Gastrocnemius medialis (tissue), 4 donors: ENCODE results near the gene PAK1. TPM values are rescaled to one million over a fixed set of nuclear protein-coding genes. Genes with fewer than 3 reads are reported as not detected.

ENCODE experiments used
- ATAC-seq, 2 donors: fragments of 150-250 bp; one replicate each; pipeline ENCODE4 v1.9.1; 2016
- DNase-seq, 2 donors: peaks; one replicate each; pipeline ENCODE4 v3.0.0-alpha.2; 2019
- H3K27ac ChIP-seq, 4 donors: fragments of 200-600 bp; sonication (generic); 1 replicate in 1 of 4; 2 replicates in 3 of 4; pipeline ENCODE4 v1.5.1; 2016 to 2018; ENCODE audit warnings: mild to moderate bottlenecking in 2 of 4, moderate library complexity in 1 of 4
- H3K27me3 ChIP-seq, 3 donors: fragments of 200-600 bp; sonication (generic) in 2 of 3; 1 replicate in 1 of 3; 2 replicates in 2 of 3; pipeline versions ENCODE4 v1.5.1 to v1.6.0; 2016 to 2019; ENCODE audit warnings: mild to moderate bottlenecking in 1 of 3, moderate library complexity in 1 of 3
- H3K36me3 ChIP-seq, 2 donors: fragments of 200-600 bp; sonication (generic) in 1 of 2; one replicate each; pipeline ENCODE4 v1.5.1; 2017 to 2018
- H3K4me1 ChIP-seq, 2 donors: fragments of 200-600 bp; sonication (generic) in 1 of 2; one replicate each; pipeline ENCODE4 v1.5.1; 2016 to 2017; ENCODE audit warnings: mild to moderate bottlenecking in 2 of 2
- H3K4me3 ChIP-seq, 4 donors: fragments of 200-600 bp; sonication (generic) in 3 of 4; 1 replicate in 1 of 4; 2 replicates in 3 of 4; pipeline ENCODE4 v1.5.1; 2016 to 2019; ENCODE audit warnings: mild to moderate bottlenecking in 2 of 4
- H3K9me3 ChIP-seq, 3 donors: fragments of 200-600 bp; sonication (generic) in 2 of 3; 1 replicate in 1 of 3; 2 replicates in 2 of 3; pipeline ENCODE4 v1.5.1; 2016 to 2019
- POLR2A ChIP-seq, 2 donors: fragments of 450-650 bp; IDR thresholded peaks; one replicate each; pipeline ENCODE4 v1.6.1; 2017; ENCODE audit warnings: antibody characterized with exemption in 2 of 2, mild to moderate bottlenecking in 2 of 2, moderate library complexity in 2 of 2
- in situ Hi-C, 4 donors: fragments of 200-750 bp; cut with MboI; loops; one replicate each; pipeline versions ENCODE4 v1.15.0 to v1.8.0; 2017; ENCODE audit warnings: low sequenced_read_pairs in 4 of 4
- intact Hi-C: fragments of 100-400 bp; cut with DNase I; formaldehyde crosslinking; loops from one replicate; pipeline ENCODE4 v1.15.1; 2023; ENCODE audit warnings: low total_unique reads
- total RNA-seq, 4 donors: library from RNA; depleted of rRNA; stranded (reverse); fragments of >200 nt; gene quantifications; one replicate each; pipeline versions ENCODE4 v1.1.0 to v1.2.3, GENCODE V29; 2016
- TF ChIP-seq, protein P1 (sequence below), 5 experiments: fragments of 450-650 bp in 3 of 5; fragments of 200-600 bp in 2 of 5; sonication (generic) in 2 of 5; IDR thresholded peaks in 4 of 5; conservative IDR thresholded peaks in 1 of 5; 1 replicate in 4 of 5; 2 replicates in 1 of 5; pipeline ENCODE4 v1.5.1; 2016 to 2019; ENCODE audit warnings: antibody characterized with exemption in 5 of 5, mild to moderate bottlenecking in 3 of 5, moderate library complexity in 3 of 5

Gene PAK1
- total RNA-seq, 4 donors from 2014 or later: 22.3 to 34.4 (median 27.9) TPM

DNA sequence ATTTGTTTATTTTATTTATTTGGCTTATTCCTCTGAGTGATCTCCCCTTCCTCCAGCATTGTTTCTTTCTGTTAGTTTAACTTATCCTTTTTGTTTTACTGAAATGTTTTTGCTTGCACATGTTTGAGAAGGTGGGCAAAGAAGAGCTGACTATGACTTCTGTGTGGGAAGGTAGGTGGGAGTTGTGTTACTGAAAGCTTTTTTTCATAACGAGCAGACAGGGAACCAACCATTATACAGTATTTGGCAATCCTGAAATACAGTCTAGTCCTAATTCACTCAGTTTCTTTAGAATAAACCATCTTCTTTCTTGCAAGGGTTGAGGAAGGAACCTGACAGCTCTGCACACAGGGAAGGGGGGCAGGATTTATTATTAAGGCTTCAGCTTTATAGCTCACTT, 37.0 kb upstream of the PAK1 start:
- Histone ChIP-seq H3K4me3 (no peak overlapping the region), H3K4me1 (no peaks in the 10 kb centered on the region), H3K36me3 (no peaks in the 10 kb centered on the region), H3K9me3 (no peaks in the 10 kb centered on the region), H3K27me3 (no peaks in the 10 kb centered on the region), H3K27ac (no peak overlapping the region)
- in situ Hi-C loops: no loop called here
- intact Hi-C loops: no loop called here
- DNase-seq (no peak), ATAC-seq (no peak)
- TF ChIP-seq, protein P1, sequence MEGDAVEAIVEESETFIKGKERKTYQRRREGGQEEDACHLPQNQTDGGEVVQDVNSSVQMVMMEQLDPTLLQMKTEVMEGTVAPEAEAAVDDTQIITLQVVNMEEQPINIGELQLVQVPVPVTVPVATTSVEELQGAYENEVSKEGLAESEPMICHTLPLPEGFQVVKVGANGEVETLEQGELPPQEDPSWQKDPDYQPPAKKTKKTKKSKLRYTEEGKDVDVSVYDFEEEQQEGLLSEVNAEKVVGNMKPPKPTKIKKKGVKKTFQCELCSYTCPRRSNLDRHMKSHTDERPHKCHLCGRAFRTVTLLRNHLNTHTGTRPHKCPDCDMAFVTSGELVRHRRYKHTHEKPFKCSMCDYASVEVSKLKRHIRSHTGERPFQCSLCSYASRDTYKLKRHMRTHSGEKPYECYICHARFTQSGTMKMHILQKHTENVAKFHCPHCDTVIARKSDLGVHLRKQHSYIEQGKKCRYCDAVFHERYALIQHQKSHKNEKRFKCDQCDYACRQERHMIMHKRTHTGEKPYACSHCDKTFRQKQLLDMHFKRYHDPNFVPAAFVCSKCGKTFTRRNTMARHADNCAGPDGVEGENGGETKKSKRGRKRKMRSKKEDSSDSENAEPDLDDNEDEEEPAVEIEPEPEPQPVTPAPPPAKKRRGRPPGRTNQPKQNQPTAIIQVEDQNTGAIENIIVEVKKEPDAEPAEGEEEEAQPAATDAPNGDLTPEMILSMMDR (IDR thresholded peaks at IDR 0.05 in 4 of 5, conservative IDR thresholded peaks at IDR 0.05 in 1 of 5): no peak
- TF ChIP-seq POLR2A (IDR thresholded peaks at IDR 0.05): no peak

DNA sequence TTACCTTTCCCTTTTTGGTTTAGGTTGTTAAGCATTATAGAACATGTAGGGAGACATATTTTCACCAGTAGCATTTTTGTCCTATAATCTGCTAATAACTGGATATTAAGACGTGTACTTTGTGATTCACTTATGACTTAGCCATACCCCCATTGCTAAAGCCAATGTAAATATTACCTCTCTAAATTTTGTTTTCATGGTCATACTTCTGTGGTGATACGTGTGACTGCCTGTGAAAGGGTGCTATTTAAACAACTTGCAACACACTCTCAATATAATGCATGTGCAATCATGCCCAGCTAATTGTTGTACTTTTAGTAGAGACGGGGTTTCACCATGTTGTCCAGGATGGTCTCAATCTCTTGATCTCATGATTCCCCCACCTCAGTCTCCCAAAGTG, 36.2 kb upstream of the PAK1 start:
- no peak overlapping the region for H3K4me3 ChIP-seq
- H3K27ac ChIP-seq: no peak overlapping the region
- no peaks in the 10 kb centered on the region for H3K9me3 ChIP-seq
- intact Hi-C loops (no loop called here), in situ Hi-C loops (no loop called here)
- ATAC-seq: no peak
- no peaks in the 10 kb centered on the region for H3K4me1 ChIP-seq
- TF ChIP-seq, protein P1 (IDR thresholded peaks at IDR 0.05 in 4 of 5, conservative IDR thresholded peaks at IDR 0.05 in 1 of 5): no peak
- TF ChIP-seq POLR2A (IDR thresholded peaks at IDR 0.05): no peak
- no peak for DNase-seq
- H3K36me3 ChIP-seq: no peaks in the 10 kb centered on the region
- H3K27me3 ChIP-seq: no peaks in the 10 kb centered on the region

DNA sequence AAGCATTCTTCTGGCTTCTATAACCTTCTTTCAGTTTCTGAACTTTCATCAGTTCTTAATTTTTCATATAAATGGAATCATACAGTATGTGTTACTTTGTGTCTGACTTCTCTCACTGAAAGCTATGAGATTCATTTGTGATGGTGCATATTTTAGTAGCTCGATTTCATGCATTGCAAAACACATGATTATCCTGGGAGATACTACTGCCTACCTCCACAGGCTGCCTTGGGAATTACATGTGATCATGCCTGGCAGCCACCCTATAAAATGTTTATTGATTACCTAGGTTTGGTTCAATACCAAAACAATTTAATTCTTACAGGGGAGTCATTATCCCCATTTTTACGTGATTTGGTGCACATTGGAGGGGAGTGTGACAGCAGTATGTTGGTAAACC, 34.1 kb upstream of the PAK1 start:
- ATAC-seq (no peak), DNase-seq (no peak)
- H3K4me3 ChIP-seq: no peak overlapping the region
- no peaks in the 10 kb centered on the region for H3K9me3 ChIP-seq
- in situ Hi-C loops: no loop called here
- no peaks in the 10 kb centered on the region for H3K27me3 ChIP-seq
- intact Hi-C loops: no loop called here
- no peak for TF ChIP-seq POLR2A (IDR thresholded peaks at IDR 0.05)
- TF ChIP-seq, protein P1 (IDR thresholded peaks at IDR 0.05 in 4 of 5, conservative IDR thresholded peaks at IDR 0.05 in 1 of 5): no peak
- H3K36me3 ChIP-seq: no peaks in the 10 kb centered on the region
- H3K4me1 ChIP-seq: peaks cover 0 to 3% of the 10 kb centered on the region in 2 donors
- H3K27ac ChIP-seq: no peak overlapping the region

DNA sequence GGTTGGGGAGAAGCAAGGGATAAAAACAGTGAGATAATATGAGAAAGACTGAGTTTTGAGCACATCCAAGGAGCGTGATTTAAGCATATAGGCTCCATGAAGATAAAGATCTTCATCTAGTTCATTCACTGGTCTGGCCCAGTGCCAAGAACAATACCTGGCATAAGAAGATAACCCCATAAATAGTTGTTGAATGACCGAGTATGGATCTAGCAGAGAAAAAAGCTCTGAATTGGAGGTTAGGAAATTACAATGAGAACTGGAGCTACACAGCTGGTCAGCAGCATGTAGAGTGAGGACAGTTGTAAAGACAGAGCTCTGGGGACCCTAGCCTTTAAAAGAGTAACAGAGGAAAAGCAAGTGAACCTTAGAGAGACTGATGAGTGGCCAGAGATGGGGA, 33.0 kb upstream of the PAK1 start:
- ATAC-seq (no peak), DNase-seq (no peak)
- intact Hi-C loops: no loop called here
- Histone ChIP-seq H3K27ac (no peak overlapping the region), H3K36me3 (no peaks in the 10 kb centered on the region), H3K4me1 (peaks cover 0 to 8% of the 10 kb centered on the region in 2 donors), H3K9me3 (no peaks in the 10 kb centered on the region), H3K4me3 (no peak overlapping the region), H3K27me3 (no peaks in the 10 kb centered on the region)
- no peak for TF ChIP-seq POLR2A (IDR thresholded peaks at IDR 0.05)
- TF ChIP-seq, protein P1 (IDR thresholded peaks at IDR 0.05 in 4 of 5, conservative IDR thresholded peaks at IDR 0.05 in 1 of 5): no peak
- in situ Hi-C loops: no loop called here

DNA sequence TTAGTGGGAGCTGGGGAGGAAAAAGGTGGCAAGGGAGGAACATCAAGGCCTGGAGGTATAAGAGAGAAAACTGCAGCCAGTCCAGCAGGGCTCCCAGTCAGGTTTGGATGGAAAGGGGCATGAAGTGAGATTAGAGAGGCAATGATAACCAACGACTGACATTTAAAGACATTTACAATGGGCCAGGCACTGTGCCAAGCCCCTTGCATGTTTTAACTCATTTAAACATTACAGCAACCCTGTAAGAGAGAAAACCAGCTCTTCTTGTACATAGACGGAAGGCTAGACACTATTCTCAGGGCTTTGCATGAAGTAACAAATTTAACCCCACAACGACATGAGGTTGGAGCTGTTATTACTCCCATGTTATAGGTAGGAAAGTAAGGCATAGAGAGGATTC, 32.1 kb upstream of the PAK1 start:
- DNase-seq (no peak), ATAC-seq (no peak)
- H3K36me3 ChIP-seq: no peaks in the 10 kb centered on the region
- H3K27me3 ChIP-seq: no peaks in the 10 kb centered on the region
- H3K4me1 ChIP-seq: peaks cover 0 to 8% of the 10 kb centered on the region in 2 donors
- no peak overlapping the region for H3K4me3 ChIP-seq
- intact Hi-C loops (no loop called here), in situ Hi-C loops (no loop called here)
- H3K27ac ChIP-seq: no peak overlapping the region
- H3K9me3 ChIP-seq: no peaks in the 10 kb centered on the region
- TF ChIP-seq POLR2A (IDR thresholded peaks at IDR 0.05): no peak
- TF ChIP-seq, protein P1 (IDR thresholded peaks at IDR 0.05 in 4 of 5, conservative IDR thresholded peaks at IDR 0.05 in 1 of 5): no peak
